ENCODE measurements around the gene GATAD2B.

GATAD2B gene

DNA sequence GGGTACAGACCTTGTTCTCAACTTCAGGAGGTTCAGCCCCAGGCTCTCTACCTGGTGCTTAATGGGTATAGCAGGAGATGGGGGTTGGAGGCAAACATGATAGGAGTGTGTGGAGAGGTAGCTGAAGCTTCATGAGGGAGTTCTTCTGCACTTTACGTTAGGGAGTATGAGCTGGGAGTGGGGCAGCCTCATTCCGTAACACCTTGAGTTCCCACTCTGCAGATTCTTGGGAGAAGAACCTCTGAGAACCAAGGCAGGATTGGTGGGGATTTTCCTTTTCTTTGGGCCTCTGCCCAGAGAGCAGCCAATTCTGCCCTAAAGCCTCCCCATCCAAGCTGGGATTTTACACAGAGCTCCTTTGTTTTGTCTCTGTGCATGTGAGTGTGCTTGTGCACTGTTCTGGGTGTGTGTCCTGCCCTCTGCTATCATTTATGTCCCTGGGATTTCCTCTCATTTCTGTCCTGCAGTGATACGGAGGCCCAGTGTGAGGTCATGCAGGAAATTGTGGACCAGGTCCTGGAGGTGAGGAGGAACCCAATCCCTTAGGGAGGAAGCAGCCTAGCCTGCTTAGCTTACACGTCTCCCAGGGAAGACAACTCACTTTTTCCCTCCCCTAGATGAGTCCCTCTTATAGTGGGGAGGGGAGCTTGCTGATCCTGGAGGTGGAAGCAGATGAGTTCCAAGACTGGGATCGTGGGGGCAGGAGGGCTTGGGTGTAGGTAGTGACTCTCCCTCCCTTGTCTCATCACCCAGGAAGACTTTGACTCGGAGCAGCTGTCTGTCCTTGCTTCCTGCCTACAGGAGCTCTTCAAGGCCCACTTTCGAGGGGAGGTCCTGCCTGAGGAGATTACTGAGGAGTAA, 159.2 kb downstream of the GATAD2B start:
- H3K4me3 ChIP-seq (ENCODE audit: low read depth, low read length) = no peak overlapping the region
- TF ChIP-seq, protein P1, sequence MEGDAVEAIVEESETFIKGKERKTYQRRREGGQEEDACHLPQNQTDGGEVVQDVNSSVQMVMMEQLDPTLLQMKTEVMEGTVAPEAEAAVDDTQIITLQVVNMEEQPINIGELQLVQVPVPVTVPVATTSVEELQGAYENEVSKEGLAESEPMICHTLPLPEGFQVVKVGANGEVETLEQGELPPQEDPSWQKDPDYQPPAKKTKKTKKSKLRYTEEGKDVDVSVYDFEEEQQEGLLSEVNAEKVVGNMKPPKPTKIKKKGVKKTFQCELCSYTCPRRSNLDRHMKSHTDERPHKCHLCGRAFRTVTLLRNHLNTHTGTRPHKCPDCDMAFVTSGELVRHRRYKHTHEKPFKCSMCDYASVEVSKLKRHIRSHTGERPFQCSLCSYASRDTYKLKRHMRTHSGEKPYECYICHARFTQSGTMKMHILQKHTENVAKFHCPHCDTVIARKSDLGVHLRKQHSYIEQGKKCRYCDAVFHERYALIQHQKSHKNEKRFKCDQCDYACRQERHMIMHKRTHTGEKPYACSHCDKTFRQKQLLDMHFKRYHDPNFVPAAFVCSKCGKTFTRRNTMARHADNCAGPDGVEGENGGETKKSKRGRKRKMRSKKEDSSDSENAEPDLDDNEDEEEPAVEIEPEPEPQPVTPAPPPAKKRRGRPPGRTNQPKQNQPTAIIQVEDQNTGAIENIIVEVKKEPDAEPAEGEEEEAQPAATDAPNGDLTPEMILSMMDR (conservative IDR thresholded peaks at IDR 0.05; ENCODE audit: low read depth, low read length) = no peak
- no peak for DNase-seq (ENCODE audit: low read depth)

DNA sequence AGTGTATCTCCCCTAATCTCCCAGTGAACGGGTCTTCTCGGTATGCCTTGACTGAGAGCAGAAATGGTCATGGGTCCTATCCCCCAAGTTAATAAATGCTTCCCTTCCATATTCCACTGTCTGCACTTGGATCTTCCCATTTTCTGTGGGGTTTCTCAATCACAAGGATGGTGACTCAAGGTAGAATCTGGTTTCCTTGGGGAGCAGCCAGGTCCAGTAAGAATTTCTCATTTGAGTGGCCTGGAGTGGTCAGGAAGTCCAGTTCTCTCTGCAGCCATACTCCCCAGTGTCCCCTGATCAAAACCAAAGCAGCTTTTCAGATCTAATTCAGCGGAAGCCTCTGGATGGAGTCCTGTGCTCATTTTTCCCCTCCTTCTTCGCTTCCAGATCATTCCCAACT, 162.3 kb downstream of the GATAD2B start:
- DNase-seq (ENCODE audit: low read depth) = no peak
- H3K4me3 ChIP-seq (ENCODE audit: low read depth, low read length) = no peak overlapping the region
- TF ChIP-seq, protein P1 (conservative IDR thresholded peaks at IDR 0.05; ENCODE audit: low read depth, low read length) = no peak
